Activated CD8-positive, alpha-beta memory T cell treated with anti-CD3 and anti-CD28 coated beads for 24 hours (primary cell): ENCODE results near the gene SERPINB10.
"Not testable (repeated sequence)": the region's sequence is repeated elsewhere in the genome, so short reads cannot be mapped to it uniquely, and the experiment has no call there.

Experiments used
- DNase-seq: peaks from one replicate; pipeline ENCODE4 v3.0.0-alpha.2; 2020

SERPINB10 gene

DNA sequence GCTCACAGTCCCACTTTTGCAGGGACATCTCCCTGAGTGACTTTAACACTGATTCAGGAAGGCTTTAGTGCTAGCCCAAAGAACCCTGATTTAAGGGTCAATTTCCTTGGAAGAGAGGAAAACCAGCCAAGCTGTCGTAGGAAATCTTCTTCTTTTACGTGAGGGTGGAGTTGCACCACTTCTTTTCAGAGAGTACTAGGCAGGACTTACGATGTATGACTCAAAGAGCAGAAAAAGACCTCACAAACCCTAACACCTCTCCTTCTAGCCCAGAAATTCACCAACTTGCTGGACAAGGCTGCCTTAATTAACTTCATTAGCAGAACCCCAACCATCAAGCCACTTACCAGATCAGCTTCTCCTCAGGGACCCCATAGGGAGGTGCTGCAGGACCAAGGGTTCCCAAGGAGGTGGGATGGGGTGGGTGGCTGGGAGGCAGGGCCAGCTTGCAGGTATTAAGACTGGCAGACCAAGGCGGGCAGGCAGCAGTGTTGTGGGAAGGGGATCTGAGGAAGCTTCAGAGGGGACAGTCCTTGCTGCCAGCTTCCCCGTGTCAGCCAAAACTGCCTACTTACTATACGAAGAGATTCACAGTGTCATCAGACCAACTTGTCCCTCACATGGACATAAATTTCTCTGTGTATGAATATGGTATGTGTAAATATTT lies 13.5 kb upstream of the SERPINB10 start:
- no peak for DNase-seq

DNA sequence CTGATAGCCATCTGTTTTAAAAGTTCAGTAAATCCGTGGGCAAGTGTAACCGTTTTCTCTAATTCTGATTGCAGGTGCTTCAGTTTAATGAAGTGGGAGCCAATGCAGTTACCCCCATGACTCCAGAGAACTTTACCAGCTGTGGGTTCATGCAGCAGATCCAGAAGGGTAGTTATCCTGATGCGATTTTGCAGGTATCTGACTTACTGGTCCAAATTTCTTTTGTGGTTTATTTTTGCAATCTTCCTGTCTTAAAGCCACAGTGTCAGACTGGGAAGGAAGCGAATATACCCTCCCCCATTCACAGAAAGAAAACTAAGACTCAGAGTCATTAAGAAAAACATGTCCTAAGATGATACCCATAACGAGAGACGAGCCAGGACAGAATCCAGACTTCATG lies 12.6 kb upstream of the SERPINB10 start:
- DNase-seq = no peak

DNA sequence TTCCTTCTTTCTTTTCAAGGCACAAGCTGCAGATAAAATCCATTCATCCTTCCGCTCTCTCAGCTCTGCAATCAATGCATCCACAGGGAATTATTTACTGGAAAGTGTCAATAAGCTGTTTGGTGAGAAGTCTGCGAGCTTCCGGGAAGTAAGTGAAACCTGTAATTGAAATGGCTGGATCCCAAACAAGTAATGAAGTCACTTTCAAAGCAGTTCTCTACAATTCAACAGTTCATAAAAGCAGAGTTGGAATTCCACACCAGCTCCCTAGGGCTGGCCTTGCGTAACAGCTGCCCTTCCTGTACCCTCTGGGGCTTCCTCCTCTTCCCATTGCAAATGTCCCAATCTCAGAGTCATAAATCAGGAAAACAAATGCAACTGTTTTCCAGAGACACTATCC lies 10.7 kb upstream of the SERPINB10 start:
- no peak for DNase-seq

- DNase-seq = no peak
Observed at GRCh38 chr18:63899206-63899605, 8.6 kb upstream of the SERPINB10 start.

DNA sequence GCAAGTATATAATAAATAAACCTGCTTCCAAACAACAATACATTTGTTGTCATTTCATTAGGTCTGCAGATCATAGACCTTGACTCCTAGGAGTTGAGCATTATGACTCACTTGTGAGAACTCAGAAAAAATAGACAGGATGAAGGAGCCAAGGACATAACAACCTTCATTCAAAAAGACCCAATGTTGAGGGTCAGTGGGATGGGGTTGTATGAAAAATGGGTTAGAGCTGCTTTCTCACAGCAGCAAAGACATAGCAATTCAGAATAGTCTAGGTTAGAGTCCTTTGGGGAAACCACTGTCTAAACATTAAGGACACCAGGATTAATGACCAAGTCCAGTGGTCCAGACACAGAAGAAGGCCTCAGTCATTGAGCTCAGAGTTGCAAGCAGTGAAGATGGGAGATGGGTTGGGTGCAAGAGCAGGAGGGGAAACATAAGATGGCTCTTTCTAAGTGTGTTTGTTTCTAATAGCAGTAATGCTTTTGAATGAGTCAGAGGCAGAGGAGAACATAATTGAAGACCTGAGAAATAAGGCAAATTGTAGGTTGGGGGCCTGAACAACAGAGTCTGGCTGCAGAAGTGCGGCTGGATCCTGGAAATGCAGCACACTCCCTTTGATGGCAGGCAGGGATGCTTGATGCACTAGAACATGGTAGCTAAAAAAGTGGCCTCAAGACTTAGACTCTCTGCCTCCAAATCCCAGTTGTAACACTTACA lies 3.7 kb upstream of the SERPINB10 start:
- no peak for DNase-seq

DNA sequence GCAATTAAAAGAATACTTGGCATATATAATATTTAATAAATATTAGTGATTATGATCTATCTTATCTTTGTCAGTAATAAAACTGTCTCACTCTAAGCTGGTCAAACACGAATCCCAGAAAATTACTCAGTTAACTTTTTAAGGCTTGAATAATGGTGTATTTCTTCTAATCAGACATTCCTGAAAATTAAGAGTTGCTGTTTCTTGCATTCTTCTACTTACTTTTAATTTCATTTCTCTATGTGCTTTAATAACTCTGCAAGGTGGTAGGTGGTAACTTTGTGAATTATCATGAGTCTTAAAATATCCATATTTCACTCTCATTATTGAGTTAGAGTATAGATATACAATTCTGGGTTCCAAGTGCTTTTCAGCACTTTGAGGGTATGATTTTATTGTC lies 3.1 kb upstream of the SERPINB10 start:
- no peak for DNase-seq

DNA sequence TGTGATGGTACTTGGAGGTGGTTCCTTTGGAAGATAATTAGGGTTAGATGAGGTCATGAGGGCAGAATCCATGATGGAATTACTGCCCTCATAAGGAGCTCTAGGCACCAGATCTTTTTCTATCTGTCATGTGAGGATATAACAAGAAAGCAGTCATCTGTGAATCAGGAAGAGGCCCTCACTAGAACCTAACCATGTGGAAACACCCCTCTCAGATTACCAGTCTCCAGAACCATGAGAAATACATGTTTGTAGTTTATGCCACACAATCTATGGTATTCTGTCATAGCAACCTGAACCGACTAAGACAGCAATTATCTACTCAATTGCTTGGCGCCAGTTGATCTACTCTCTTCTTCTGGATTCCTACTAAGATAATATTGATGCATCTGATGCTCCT lies 2.4 kb upstream of the SERPINB10 start:
- DNase-seq = no peak

- DNase-seq = no peak
Observed at GRCh38 chr18:63906056-63906455, 1.7 kb upstream of the SERPINB10 start.

DNA sequence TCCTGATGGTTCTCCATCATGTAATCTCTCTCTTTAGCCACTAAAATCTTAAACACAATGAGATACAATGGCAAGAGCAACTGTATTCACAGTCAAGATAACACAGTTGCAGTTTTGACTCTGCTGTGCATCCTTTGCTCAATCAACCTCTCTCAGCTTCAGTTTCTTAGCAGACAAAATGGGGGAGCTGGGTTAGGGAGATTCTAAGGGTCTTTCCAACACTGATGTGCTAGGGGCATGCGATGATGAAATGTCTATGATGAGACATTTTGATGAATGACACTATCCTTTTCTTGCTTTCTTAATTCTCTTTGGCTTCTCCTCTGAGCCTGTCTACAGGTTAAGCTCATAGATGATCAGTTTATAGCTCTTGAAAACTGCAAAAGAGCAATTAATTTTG lies 1.1 kb downstream of the SERPINB10 start:
- no peak for DNase-seq

GRCh38 chr18:63909870-63910269 lies 2.1 kb downstream of the SERPINB10 start:
- DNase-seq = no peak

GRCh38 chr18:63917817-63918216 lies 10.1 kb downstream of the SERPINB10 start:
- no peak for DNase-seq

- no peak for DNase-seq
Observed at GRCh38 chr18:63922049-63922448, 14.3 kb downstream of the SERPINB10 start.

DNA sequence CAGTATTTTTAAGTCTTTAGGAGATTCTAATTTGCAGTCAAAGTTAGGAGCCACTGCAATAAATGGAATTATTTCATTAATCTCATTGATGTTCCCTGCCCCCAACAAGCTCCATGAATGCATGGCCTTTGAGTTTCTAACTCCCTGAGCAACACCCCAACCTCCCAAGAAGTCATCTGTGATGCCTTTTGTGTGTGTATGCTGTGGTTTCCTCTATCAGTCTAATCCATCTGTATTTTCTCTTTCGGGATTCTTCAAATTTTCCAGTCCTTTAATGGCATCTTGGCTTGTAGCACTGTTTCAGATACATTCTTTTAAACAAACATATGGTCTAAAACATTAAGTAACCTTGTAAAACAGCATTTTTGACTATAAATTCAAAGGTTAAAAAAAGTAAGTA lies 16.8 kb downstream of the SERPINB10 start:
- no peak for DNase-seq

GRCh38 chr18:63928331-63928730 lies 20.6 kb downstream of the SERPINB10 start:
- no peak for DNase-seq

- not testable (repeated sequence) for DNase-seq
Observed at GRCh38 chr18:63929369-63929768, 21.6 kb downstream of the SERPINB10 start.

GRCh38 chr18:63930773-63931354 lies 23.1 kb downstream of the SERPINB10 start:
- no peak for DNase-seq

GRCh38 chr18:63936156-63936931 lies 28.6 kb downstream of the SERPINB10 start:
- peak; percentile 66 for DNase-seq

GRCh38 chr18:63936932-63937393 lies 29.2 kb downstream of the SERPINB10 start:
- DNase-seq = no peak

DNA sequence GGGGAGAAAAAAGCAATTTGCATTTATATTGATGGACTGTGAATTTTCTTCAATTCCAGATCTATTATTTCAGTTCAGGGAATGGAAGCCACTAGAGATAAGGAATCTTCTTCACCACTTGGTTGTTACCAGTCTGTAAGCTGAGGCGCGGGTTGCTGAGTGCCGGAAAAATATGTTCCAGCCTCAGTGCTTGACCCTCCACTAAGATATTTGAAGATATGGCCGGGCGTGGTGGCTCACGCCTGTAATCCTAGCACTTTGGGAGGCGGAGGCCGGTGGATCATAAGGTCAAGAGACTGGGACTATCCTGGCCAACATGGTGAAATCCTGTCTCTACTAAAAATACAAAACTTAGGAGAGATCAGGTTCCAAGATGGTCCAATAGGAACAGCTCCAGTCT lies 32.2 kb downstream of the SERPINB10 start:
- no peak for DNase-seq

DNA sequence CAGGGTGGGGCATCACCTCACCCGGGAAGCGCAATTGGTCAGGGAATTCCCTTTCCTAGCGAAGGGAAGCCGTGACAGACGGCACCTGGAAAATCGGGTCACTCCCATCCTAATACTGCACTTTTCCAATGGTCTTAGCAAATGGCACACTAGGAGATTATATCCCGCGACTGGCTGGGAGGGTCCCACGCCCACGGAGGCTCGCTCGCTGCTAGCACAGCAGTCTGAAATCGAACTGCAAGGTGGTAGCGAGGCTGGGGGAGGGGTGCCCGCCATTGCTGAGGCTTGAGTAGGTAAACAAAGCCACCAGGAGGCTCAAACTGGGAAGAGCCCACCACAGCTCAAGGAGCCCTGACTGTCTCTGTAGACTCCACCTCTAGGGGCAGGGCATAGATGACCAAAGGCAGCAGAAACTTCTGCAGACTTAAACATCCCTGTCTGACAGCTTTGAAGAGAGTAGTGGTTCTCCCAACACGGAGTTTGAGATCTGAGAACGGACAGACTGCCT lies 32.8 kb downstream of the SERPINB10 start:
- DNase-seq = not testable (repeated sequence)

- no peak for DNase-seq
Observed at GRCh38 chr18:63947051-63947790, 39.5 kb downstream of the SERPINB10 start.

- DNase-seq = peak; percentile 74
Observed at GRCh38 chr18:63949068-63949737, 41.4 kb downstream of the SERPINB10 start, which contains the start of gene HMSD. Gene HMSD (plus strand): TSS chr18:63949301. CDS start chr18:63953456, 4,155 bp downstream.
